Activated CD8-positive, alpha-beta memory T cell treated with anti-CD3 and anti-CD28 coated beads, Interleukin-2, amount 50 U/mL, for 48 hours (primary cell): Measurements from ENCODE around the gene PAX4.
"Not testable (repeated sequence)": the region's sequence is repeated elsewhere in the genome, so short reads cannot be mapped to it uniquely, and the experiment has no call there.

Experiments used
- DNase-seq: peaks from one replicate; pipeline ENCODE4 v3.0.0-alpha.2; 2020

Gene PAX4

GRCh38 chr7:127584648-127585043 lies 33.3 kb downstream of the PAX4 start:
- no peak for DNase-seq

- DNase-seq = no peak
These were observed 35.6 kb downstream of the PAX4 start for GRCh38 chr7:127582361-127582760.

GRCh38 chr7:127581716-127582115 lies 36.2 kb downstream of the PAX4 start:
- no peak for DNase-seq

GRCh38 chr7:127580612-127581011 lies 37.3 kb downstream of the PAX4 start:
- DNase-seq = no peak

GRCh38 chr7:127578711-127579275 lies 39.1 kb downstream of the PAX4 start:
- no peak for DNase-seq

GRCh38 chr7:127578036-127578684 lies 39.8 kb downstream of the PAX4 start:
- DNase-seq = no peak

- no peak for DNase-seq
These were observed 46.0 kb downstream of the PAX4 start for GRCh38 chr7:127571741-127572505.

- DNase-seq = not testable (repeated sequence)
These were observed 49.9 kb downstream of the PAX4 start for GRCh38 chr7:127568034-127568433.

- DNase-seq = no peak
These were observed 51.7 kb downstream of the PAX4 start for GRCh38 chr7:127566242-127566641.
